GM23248 (cell line): ENCODE results near the gene COX6B1.

Experiments
- EZH2 ChIP-seq: fragments of 200-600 bp; sonication (generic); IDR thresholded peaks from 2 replicates; pipeline ENCODE4 v1.6.1; 2018; ENCODE audit warnings: antibody characterized with exemption, mild to moderate bottlenecking; ENCODE audit not compliant: insufficient read depth, poor library complexity, severe bottlenecking
- EZH2phosphoT487 ChIP-seq: fragments of 200-600 bp; sonication (generic); IDR thresholded peaks from 2 replicates; pipeline ENCODE4 v1.6.1; 2018; ENCODE audit warnings: antibody characterized with exemption, moderate library complexity, mild to moderate bottlenecking, low read depth; ENCODE audit not compliant: insufficient read depth

DNA sequence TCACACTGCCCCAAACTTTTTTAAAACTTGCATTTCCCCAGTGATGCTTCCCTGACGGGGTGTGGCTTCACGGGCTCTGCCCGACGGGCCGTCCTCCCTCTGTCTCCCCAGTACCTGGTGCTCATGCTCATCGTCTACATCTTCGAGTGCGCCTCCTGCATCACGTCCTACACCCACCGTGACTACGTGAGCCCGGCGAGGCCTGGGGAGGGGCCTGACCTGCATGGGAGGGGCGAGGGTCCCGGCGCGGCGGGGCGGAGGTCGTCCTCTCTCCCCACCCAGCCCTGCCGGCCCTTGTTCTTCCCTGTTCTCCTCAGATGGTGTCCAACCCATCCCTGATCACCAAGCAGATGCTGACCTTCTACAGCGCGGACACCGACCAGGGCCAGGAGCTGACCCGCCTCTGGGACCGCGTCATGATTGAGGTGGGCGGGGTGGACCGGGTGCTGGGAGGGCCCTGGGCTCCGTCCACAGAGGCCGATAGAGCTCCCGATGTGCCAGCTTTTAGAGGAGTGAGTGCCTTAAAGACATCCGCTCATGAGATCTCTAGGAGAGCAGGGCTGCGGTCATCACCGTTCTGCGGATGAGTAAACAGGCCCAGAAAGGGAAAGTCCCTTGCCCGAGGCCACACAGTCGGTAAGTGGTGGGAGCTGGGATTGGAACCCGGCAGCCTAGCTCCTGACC lies 25.1 kb downstream of the COX6B1 start:
- TF ChIP-seq EZH2: no peak
- TF ChIP-seq EZH2phosphoT487: no peak
